Mucosa of rectum (tissue), 2 donors: ENCODE measurements around the gene RYK.

Experiments
- H3K27ac ChIP-seq, 2 donors: one replicate each; pipeline ENCODE4 v1.7.0; 2013; ENCODE audit warnings: inconsistent platforms in 2 of 2, low read depth in 2 of 2, low read length in 2 of 2
- H3K27me3 ChIP-seq, 2 donors: one replicate each; pipeline ENCODE4 v1.7.0; 2013; ENCODE audit warnings: low read length in 2 of 2; ENCODE audit not compliant: control insufficient read depth in 2 of 2, insufficient read depth in 2 of 2
- H3K36me3 ChIP-seq, 2 donors: one replicate each; pipeline ENCODE4 v1.7.0; 2013; ENCODE audit warnings: low read length in 2 of 2; ENCODE audit not compliant: control insufficient read depth in 2 of 2, insufficient read depth in 2 of 2
- H3K4me1 ChIP-seq, 2 donors: one replicate each; pipeline ENCODE4 v1.7.0; 2013; ENCODE audit warnings: low read length in 2 of 2, mild to moderate bottlenecking in 1 of 2; ENCODE audit not compliant: control insufficient read depth in 2 of 2, insufficient read depth in 2 of 2
- H3K4me3 ChIP-seq, 2 donors: one replicate each; pipeline ENCODE4 v1.7.0; 2013; ENCODE audit warnings: low read length in 2 of 2
- H3K9ac ChIP-seq, 2 donors: one replicate each; pipeline ENCODE4 v1.7.0; 2013; ENCODE audit warnings: low read length in 2 of 2, low read depth in 1 of 2, mild to moderate bottlenecking in 1 of 2
- H3K9me3 ChIP-seq, 2 donors: one replicate each; pipeline ENCODE4 v1.7.0; 2013; ENCODE audit warnings: low read length in 2 of 2; ENCODE audit not compliant: control insufficient read depth in 2 of 2
- donor health status: healthy.
- donor health status: Normal muscosa, but diverticular disease.

RYK gene

GRCh38 chr3:134143828-134144401 is 106.7 kb downstream of the RYK start:
- Histone ChIP-seq H3K27ac (no peak overlapping the region), H3K9me3 (no peaks in the 10 kb centered on the region), H3K4me1 (no peaks in the 10 kb centered on the region), H3K36me3 (no peaks in the 10 kb centered on the region), H3K9ac (no peak overlapping the region), H3K4me3 (no peak overlapping the region), H3K27me3 (no peaks in the 10 kb centered on the region)

DNA sequence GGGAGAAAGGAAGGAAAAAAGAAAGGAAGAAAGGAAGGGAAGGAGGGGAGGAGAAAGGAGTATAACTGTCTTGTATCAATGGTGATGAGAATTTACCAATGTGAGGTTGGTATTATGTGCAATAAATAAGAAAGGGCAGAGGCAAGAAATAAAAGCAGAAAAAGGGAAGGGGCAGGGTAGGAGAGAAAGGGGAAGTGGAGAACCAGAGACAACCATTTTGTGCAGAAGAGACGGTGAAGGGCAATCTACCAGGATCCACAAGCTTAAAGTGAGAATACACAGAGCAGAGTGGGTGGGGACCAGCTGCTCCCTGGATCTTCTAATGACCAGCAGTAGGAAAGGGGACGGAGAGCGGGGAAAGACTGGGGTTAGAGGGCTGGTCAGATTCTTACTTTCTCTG is 114.1 kb downstream of the RYK start:
- H3K27ac ChIP-seq = no peak overlapping the region
- no peaks in the 10 kb centered on the region for H3K9me3 ChIP-seq
- no peaks in the 10 kb centered on the region for H3K36me3 ChIP-seq
- no peak overlapping the region for H3K4me3 ChIP-seq
- no peaks in the 10 kb centered on the region for H3K4me1 ChIP-seq
- H3K27me3 ChIP-seq = no peaks in the 10 kb centered on the region
- H3K9ac ChIP-seq = no peak overlapping the region

- Histone ChIP-seq H3K27ac (no peak overlapping the region), H3K9ac (no peak overlapping the region), H3K36me3 (no peaks in the 10 kb centered on the region), H3K4me3 (no peak overlapping the region), H3K4me1 (no peaks in the 10 kb centered on the region), H3K27me3 (no peaks in the 10 kb centered on the region), H3K9me3 (no peaks in the 10 kb centered on the region)
Observed at GRCh38 chr3:134134698-134135415, 115.8 kb downstream of the RYK start.

DNA sequence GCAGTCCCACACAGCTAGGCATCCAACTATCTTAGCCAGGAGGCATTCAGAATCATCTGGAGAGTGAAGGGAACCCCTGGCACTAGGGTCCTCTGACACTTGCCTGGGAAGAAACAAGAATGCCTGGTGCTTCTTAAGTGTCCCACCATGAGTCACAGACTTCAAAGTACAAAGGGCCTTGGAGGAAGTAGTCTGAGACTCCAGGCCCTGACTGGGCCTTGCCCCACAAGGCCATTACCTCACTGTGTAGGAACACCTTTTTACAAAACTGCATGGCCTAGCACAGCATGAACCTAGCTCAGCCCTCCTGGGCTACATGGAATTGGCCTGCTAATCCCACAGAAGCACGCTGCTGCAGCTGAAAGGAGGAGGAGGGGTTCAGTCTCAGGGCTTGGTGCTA is 116.4 kb downstream of the RYK start:
- Histone ChIP-seq H3K4me1 (no peaks in the 10 kb centered on the region), H3K27ac (no peak overlapping the region), H3K27me3 (no peaks in the 10 kb centered on the region), H3K36me3 (no peaks in the 10 kb centered on the region), H3K9ac (no peak overlapping the region), H3K4me3 (no peak overlapping the region), H3K9me3 (no peaks in the 10 kb centered on the region)

GRCh38 chr3:134132961-134133360 is 117.7 kb downstream of the RYK start:
- Histone ChIP-seq H3K27me3 (no peaks in the 10 kb centered on the region), H3K4me1 (no peaks in the 10 kb centered on the region), H3K4me3 (no peak overlapping the region), H3K9ac (no peak overlapping the region), H3K36me3 (no peaks in the 10 kb centered on the region), H3K9me3 (no peaks in the 10 kb centered on the region), H3K27ac (no peak overlapping the region)

DNA sequence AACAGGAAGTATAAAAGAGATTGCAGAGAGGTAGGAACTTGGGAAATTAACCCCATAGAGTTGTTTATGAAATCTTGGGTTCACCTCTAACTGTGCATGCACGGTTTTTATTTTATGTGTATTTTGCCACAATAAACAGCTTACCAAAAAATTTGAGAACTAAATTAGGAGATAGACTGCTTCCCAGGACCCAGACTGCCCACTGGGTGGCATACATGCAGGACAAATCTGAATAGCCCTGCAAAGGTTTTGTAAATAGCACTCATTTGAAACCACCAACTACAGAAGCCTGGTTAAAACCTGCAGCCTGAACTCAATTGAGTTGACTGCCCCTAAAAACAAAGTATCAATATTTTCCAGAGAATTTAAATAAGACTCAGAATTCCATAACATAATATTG is 124.5 kb downstream of the RYK start:
- H3K4me3 ChIP-seq = no peak overlapping the region
- no peaks in the 10 kb centered on the region for H3K9me3 ChIP-seq

DNA sequence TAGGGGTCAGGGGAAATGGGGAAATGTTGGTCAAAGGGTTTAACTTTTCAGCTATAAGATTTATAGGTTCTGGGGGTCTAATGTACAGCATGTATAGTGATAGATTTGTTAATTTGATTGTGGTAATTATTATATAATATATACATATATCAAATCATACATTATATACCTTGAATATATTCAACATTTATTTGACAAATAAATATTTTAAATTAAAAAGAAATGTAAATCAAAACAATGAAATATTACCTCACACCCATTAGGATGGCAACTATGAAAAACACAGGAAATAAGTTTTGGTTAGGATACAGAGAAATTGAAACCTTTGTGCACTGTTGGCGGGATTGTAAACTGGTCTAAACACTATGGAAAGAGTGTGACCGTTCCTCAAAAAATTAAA is 135.9 kb downstream of the RYK start:
- H3K9me3 ChIP-seq = no peaks in the 10 kb centered on the region
- no peaks in the 10 kb centered on the region for H3K36me3 ChIP-seq
- no peak overlapping the region for H3K27ac ChIP-seq
- H3K9ac ChIP-seq = no peak overlapping the region
- H3K27me3 ChIP-seq = no peaks in the 10 kb centered on the region
- H3K4me1 ChIP-seq = no peaks in the 10 kb centered on the region
- H3K4me3 ChIP-seq = no peak overlapping the region

More for the DNA sequence above, 124.5 kb downstream of the RYK start:
- Histone ChIP-seq H3K27ac (no peak overlapping the region), H3K4me1 (no peaks in the 10 kb centered on the region), H3K36me3 (no peaks in the 10 kb centered on the region), H3K27me3 (no peaks in the 10 kb centered on the region), H3K9ac (no peak overlapping the region)

DNA sequence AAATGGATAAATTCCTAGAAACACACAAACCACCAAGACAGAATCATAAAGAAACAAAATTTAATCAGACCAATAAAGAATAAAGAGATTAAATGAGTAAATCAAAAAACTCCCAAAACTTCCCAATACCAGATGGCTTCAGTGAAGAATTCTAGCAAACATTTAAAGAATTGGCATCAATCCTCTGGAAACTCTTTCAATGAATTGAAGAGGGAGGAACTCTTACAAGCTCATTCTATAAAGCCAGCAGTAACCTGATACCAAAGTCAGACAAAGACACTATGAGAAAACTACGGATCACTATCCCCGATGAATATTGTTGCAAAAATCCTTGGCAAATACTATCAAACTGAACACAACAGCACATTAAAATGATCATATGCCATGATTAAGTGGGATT is 139.0 kb downstream of the RYK start:
- Histone ChIP-seq H3K27me3 (no peaks in the 10 kb centered on the region), H3K36me3 (no peaks in the 10 kb centered on the region), H3K9me3 (no peaks in the 10 kb centered on the region), H3K4me3 (no peak overlapping the region), H3K9ac (no peak overlapping the region), H3K4me1 (no peaks in the 10 kb centered on the region), H3K27ac (no peak overlapping the region)

DNA sequence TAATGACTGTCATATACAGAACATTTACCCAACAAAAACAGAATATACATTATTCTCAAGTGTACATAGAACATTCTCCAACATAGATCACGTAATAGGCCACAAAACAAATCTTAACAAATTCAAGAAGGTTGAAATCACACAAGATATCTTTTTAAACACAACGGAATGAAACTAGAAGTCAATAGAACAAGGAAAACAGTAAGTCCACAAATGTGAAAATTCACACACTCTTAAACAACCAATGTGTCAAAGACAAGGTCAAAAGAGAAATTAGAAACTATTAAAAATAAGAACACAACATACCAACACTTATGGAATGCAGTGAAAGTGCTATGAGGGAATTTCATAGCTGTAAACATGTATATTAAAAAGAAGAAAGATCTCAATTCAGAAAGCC is 139.7 kb downstream of the RYK start:
- no peaks in the 10 kb centered on the region for H3K4me1 ChIP-seq
- H3K27ac ChIP-seq = no peak overlapping the region
- H3K4me3 ChIP-seq = no peak overlapping the region
- no peaks in the 10 kb centered on the region for H3K27me3 ChIP-seq
- H3K9ac ChIP-seq = no peak overlapping the region
- no peaks in the 10 kb centered on the region for H3K9me3 ChIP-seq
- H3K36me3 ChIP-seq = no peaks in the 10 kb centered on the region
